K562 (cell line): ENCODE data around the gene ABI2. TPM values are rescaled to one million over a fixed set of nuclear protein-coding genes. Genes with fewer than 3 reads are reported as not detected.

ENCODE experiments used
- ATAC-seq: fragments of 200-7000 bp; cut with Tn5 transposase; 3 replicates; pipeline ENCODE4 v1.9.1; 2020; ENCODE audit warnings: moderate library complexity
- BruUV-seq: library from RNA; stranded (reverse); fragments of 400-500 nt; replicated peaks from 2 replicates; lab custom pipeline; 2021; lab: Mats Ljungman, UMichigan
- CTCF ChIA-PET: fragments of 300-600 bp; formaldehyde crosslinking; extraction: SDS; loops from one replicate; lab custom pipeline; 2021; ENCODE audit warnings: low intra/inter-chr PET ratio; lab: Yijun Ruan, JAX
- POLR2A ChIA-PET: fragments of 300-600, 350-650 bp; sonication (Branson Sonifier 250); formaldehyde crosslinking; extraction: SDS; loops from one replicate; lab custom pipeline; 2021; ENCODE audit warnings: antibody characterized with exemption, inconsistent platforms; lab: Yijun Ruan, JAX
- DNase-seq, 4 experiments: peaks; one replicate each; pipeline versions ENCODE4 v3.0.0 to v3.0.0-alpha.2; 2011 to 2018; ENCODE audit warnings: low spot score in 3 of 4, mixed read lengths in 3 of 4; ENCODE audit errors: extremely low read depth in 1 of 4
- FAIRE-seq: peaks from 2 replicates; lab custom pipeline; 2011; peaks lifted over from hg19 to GRCh38; lab: Jason Lieb, UNC
- H2AFZ ChIP-seq: 2 replicates; pipeline ENCODE4 v1.6.0; 2011; ENCODE audit warnings: low read depth, low read length, control low read depth, inconsistent platforms
- H3K27ac ChIP-seq: fragments of 200-600 bp; 3 replicates; pipeline ENCODE4 v1.8.0; 2011; ENCODE audit warnings: low read depth, mild to moderate bottlenecking, control low read depth, inconsistent platforms, low read length, moderate library complexity, mixed read lengths; ENCODE audit errors: extremely low read depth
- H3K27me3 ChIP-seq, 2 experiments: fragments of 300-600 bp in 1 of 2; 2 replicates in 1 of 2; 3 replicates in 1 of 2; pipeline versions ENCODE4 v1.6.0 to v1.8.0; 2011; ENCODE audit warnings: inconsistent platforms in 2 of 2, low read length in 2 of 2, mild to moderate bottlenecking in 1 of 2, mixed read lengths in 1 of 2, moderate library complexity in 1 of 2; ENCODE audit not compliant: control insufficient read depth in 2 of 2, insufficient read depth in 2 of 2
- H3K36me3 ChIP-seq: fragments of 300-600 bp; 3 replicates; pipeline ENCODE4 v1.8.0; 2011; ENCODE audit warnings: mild to moderate bottlenecking, low read length, inconsistent platforms; ENCODE audit not compliant: control insufficient read depth, insufficient read depth
- H3K4me1 ChIP-seq, 2 experiments: fragments of 200-600 bp in 1 of 2; replicated peaks in 1 of 2; 2 replicates in 1 of 2; 3 replicates in 1 of 2; pipeline versions ENCODE4 v1.5.1 to v1.8.0; 2011; ENCODE audit warnings: inconsistent platforms in 2 of 2, low read length in 2 of 2, mild to moderate bottlenecking in 1 of 2, mixed read lengths in 1 of 2, moderate library complexity in 1 of 2; ENCODE audit not compliant: control insufficient read depth in 2 of 2, insufficient read depth in 2 of 2
- H3K4me2 ChIP-seq: 2 replicates; pipeline ENCODE4 v1.6.1; 2011; ENCODE audit warnings: low read length, control low read depth, inconsistent platforms, mixed read lengths; ENCODE audit not compliant: insufficient read depth
- H3K4me3 ChIP-seq: fragments of 200-600 bp; sonication (generic), shearing (Covaris generic); 2 replicates; pipeline ENCODE4 v1.5.1; 2016; ENCODE audit warnings: control low read depth, inconsistent platforms
- H3K79me2 ChIP-seq: fragments of 200-600 bp; 3 replicates; pipeline ENCODE4 v1.8.0; 2011; ENCODE audit warnings: low read length, inconsistent platforms; ENCODE audit not compliant: control insufficient read depth, insufficient read depth
- H3K9ac ChIP-seq, 2 experiments: 2 replicates each; pipeline versions ENCODE4 v1.6.0 to v1.6.1; 2011; ENCODE audit warnings: low read depth in 2 of 2, low read length in 2 of 2, control low read depth in 1 of 2, inconsistent platforms in 1 of 2, mild to moderate bottlenecking in 1 of 2, mixed read lengths in 1 of 2; ENCODE audit not compliant: insufficient read depth in 1 of 2
- H3K9me1 ChIP-seq: one replicate; pipeline ENCODE4 v1.6.0; 2011; ENCODE audit warnings: inconsistent platforms, mild to moderate bottlenecking, low read length, moderate library complexity; ENCODE audit not compliant: control insufficient read depth, insufficient read depth
- H3K9me3 ChIP-seq: replicated peaks from 2 replicates; pipeline ENCODE4 v1.5.1; 2011; ENCODE audit warnings: low read depth, low read length, inconsistent platforms; ENCODE audit not compliant: control insufficient read depth, insufficient read depth
- H4K20me1 ChIP-seq: replicated peaks from 2 replicates; pipeline ENCODE4 v1.6.1; 2011; ENCODE audit warnings: low read length, inconsistent platforms, mixed read lengths; ENCODE audit not compliant: control insufficient read depth, insufficient read depth
- EP400 ChIP-seq: fragments of 450-650 bp; IDR thresholded peaks from 2 replicates; pipeline ENCODE4 v1.6.1; 2017; ENCODE audit warnings: antibody characterized with exemption, mild to moderate bottlenecking, moderate library complexity
- PRMT5 ChIP-seq: sonication (generic); formaldehyde crosslinking; IDR thresholded peaks from 2 replicates; pipeline ENCODE4 v1.5.0; 2020; ENCODE audit warnings: missing genetic modification reagents
- RBBP5 ChIP-seq: fragments of 200-600 bp; sonication (generic); IDR thresholded peaks from 2 replicates; pipeline ENCODE4 v1.6.1; 2012; ENCODE audit warnings: borderline replicate concordance, mild to moderate bottlenecking, low read length, control low read depth, inconsistent platforms; ENCODE audit not compliant: insufficient read depth, poor library complexity, severe bottlenecking
- RBM25 ChIP-seq: fragments of 200-400 bp; formaldehyde crosslinking; IDR thresholded peaks from 2 replicates; pipeline ENCODE4 v1.6.1; 2018; ENCODE audit warnings: low read length, low read depth, moderate library complexity; ENCODE audit not compliant: severe bottlenecking
- STAT5B ChIP-seq: fragments of 250-450 bp; sonication (Bioruptor Pico); IDR thresholded peaks from 2 replicates; pipeline ENCODE4 v1.8.0; 2021; ENCODE audit warnings: mild to moderate bottlenecking, inconsistent platforms
- THRAP3 ChIP-seq: fragments of 450-650 bp; IDR thresholded peaks from 2 replicates; pipeline ENCODE4 v1.6.1; 2016; ENCODE audit warnings: mild to moderate bottlenecking, inconsistent platforms, borderline replicate concordance
- ZNF121 ChIP-seq: sonication (generic); formaldehyde crosslinking; conservative IDR thresholded peaks from 2 replicates; pipeline ENCODE4 v1.8.0; 2022; ENCODE audit warnings: missing genetic modification reagents
- ZNF75A ChIP-seq: fragments of 450-650 bp; formaldehyde crosslinking; IDR thresholded peaks from 2 replicates; pipeline ENCODE4 v1.4.0; 2020; ENCODE audit warnings: mild to moderate bottlenecking
- WGBS: fragments of 100-300 bp; shearing (Covaris generic); methylation state at CpG from one replicate; pipeline ENCODE4 v1.1.6; 2016; ENCODE audit warnings: low coverage, mixed read lengths; ENCODE audit not compliant: insufficient coverage; ENCODE audit errors: missing lambda C conversion rate; 5-methylcytosine and 5-hydroxymethylcytosine counted together
- in situ Hi-C: fragments of 300-500 bp; cut with MboI; formaldehyde crosslinking; loops from 4 replicates; pipeline ENCODE4 v1.15.0; 2018; ENCODE audit warnings: inconsistent platforms, mixed read lengths
- intact Hi-C: fragments of 100-400 bp; cut with micrococcal nuclease; formaldehyde crosslinking; loops from 2 replicates; pipeline ENCODE4 v1.14.2; 2022
- polyA plus RNA-seq, 8 experiments: library from polyadenylated mRNA; depleted of rRNA in 4 of 8; stranded (reverse) in 5 of 8; unstranded in 3 of 8; fragments of >200 nt; fragmentation: Nextera tagmentation in 2 of 8; fragmentation: Illumina TruSeq in 1 of 8; extraction: Ambion mirVana in 2 of 8; extraction: Trizol in 1 of 8; gene quantifications; 2 replicates each; pipeline versions ENCODE4 v1.2.1 to v1.2.3, GENCODE V29; 2011 to 2014; ENCODE audit warnings: inconsistent platforms in 1 of 8, missing spikeins in 1 of 8
- total RNA-seq, 7 experiments: library from RNA; depleted of rRNA in 6 of 7; stranded (reverse); fragments of >200 nt in 6 of 7; fragmentation: Illumina TruSeq in 2 of 7; extraction: Trizol in 2 of 7; gene quantifications; 2 replicates each; pipeline versions ENCODE4 v1.2.1 to v1.2.3, GENCODE V29; 2011 to 2021; ENCODE audit warnings: low replicate concordance in 1 of 7
- TF ChIP-seq, protein P1 (sequence below): fragments of 250-450 bp; sonication (Bioruptor Pico); IDR thresholded peaks from 2 replicates; pipeline ENCODE4 v1.5.0; 2020; ENCODE audit warnings: mild to moderate bottlenecking
- TF ChIP-seq, protein P2 (sequence below): fragments of 450-650 bp; formaldehyde crosslinking; IDR thresholded peaks from 2 replicates; pipeline ENCODE4 v1.4.0; 2020; ENCODE audit warnings: mild to moderate bottlenecking

Gene ABI2
- total and polyA plus RNA-seq, 9 of the 15 experiments (the other 6 are each of a cell fraction or from before 2014, with no cell fraction given) = 5.3 to 24.3 (median 12.2) TPM

DNA sequence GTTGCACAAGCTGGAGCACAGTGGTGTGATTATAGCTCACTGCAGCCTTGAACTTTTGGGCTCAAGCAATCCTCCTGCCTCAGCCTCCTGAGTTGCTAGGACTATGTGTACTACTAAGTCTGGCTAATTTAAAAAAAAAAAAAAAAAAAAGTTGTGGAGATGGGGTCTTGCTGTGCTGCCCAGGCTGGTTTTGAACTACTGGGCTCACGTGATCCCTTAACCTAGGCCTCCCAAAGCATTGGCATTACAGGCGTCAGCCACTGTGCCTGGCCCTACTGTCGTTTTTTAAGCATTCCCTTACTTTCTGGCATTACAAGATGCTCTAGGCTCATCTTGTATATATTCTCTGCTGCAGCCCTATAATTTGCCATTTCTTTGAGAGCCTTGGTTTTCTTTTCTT is 118.6 kb downstream of the ABI2 start:
- H3K9ac ChIP-seq = no peak overlapping the region
- FAIRE-seq = no peak
- no peaks in the 10 kb centered on the region for H3K79me2 ChIP-seq
- no peak for ATAC-seq
- ChIA-PET POLR2A (interaction anchor here (0.6 kb wide), 1 partner anchor 57 kb away, joined by 3 read pairs; no protein-coding TSS in a partner anchor), CTCF (no interaction called here)
- H3K9me3 ChIP-seq = no peaks in the 10 kb centered on the region
- in situ Hi-C loops = no loop called here
- no peaks in the 10 kb centered on the region for H4K20me1 ChIP-seq
- H3K9me1 ChIP-seq = no peaks in the 10 kb centered on the region
- no TSS peak for BruUV-seq
- no peak overlapping the region for H2AFZ ChIP-seq
- H3K27ac ChIP-seq = no peak overlapping the region
- no peak overlapping the region for H3K4me3 ChIP-seq
- WGBS = 67% methylated on average over 1 of the region's 3 CpGs
- H3K27me3 ChIP-seq = no peaks in the 10 kb centered on the region
- intact Hi-C loops = no loop called here
- TF ChIP-seq ZNF75A = no peak
- TF ChIP-seq RBM25 = peak; percentile 22
- TF ChIP-seq ZNF121 (CRISPR knock-in tag) = peak; percentile 82
- TF ChIP-seq, all 486 proteins: peak for 2
- H3K36me3 ChIP-seq = no peaks in the 10 kb centered on the region
- H3K4me2 ChIP-seq = no peak overlapping the region
- peaks cover 0 to 9% of the 10 kb centered on the region in 2 experiments; a peak in 3 of 5 replicates for H3K4me1 ChIP-seq
- no peak for DNase-seq

- TF ChIP-seq THRAP3 (no peak), STAT5B (CRISPR knock-in tag) (no peak), RBBP5 (no peak), EP400 (no peak), PRMT5 (CRISPR knock-in tag) (no peak)
- TF ChIP-seq, protein P1, sequence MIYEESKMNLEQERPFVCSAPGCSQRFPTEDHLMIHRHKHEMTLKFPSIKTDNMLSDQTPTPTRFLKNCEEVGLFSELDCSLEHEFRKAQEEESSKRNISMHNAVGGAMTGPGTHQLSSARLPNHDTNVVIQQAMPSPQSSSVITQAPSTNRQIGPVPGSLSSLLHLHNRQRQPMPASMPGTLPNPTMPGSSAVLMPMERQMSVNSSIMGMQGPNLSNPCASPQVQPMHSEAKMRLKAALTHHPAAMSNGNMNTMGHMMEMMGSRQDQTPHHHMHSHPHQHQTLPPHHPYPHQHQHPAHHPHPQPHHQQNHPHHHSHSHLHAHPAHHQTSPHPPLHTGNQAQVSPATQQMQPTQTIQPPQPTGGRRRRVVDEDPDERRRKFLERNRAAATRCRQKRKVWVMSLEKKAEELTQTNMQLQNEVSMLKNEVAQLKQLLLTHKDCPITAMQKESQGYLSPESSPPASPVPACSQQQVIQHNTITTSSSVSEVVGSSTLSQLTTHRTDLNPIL (CRISPR knock-in tag) = no peak
- TF ChIP-seq, protein P2, sequence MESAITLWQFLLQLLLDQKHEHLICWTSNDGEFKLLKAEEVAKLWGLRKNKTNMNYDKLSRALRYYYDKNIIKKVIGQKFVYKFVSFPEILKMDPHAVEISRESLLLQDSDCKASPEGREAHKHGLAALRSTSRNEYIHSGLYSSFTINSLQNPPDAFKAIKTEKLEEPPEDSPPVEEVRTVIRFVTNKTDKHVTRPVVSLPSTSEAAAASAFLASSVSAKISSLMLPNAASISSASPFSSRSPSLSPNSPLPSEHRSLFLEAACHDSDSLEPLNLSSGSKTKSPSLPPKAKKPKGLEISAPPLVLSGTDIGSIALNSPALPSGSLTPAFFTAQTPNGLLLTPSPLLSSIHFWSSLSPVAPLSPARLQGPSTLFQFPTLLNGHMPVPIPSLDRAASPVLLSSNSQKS = no peak
- TF ChIP-seq, all 486 proteins: peak for 0
- BruUV-seq = no TSS peak
Measured at GRCh38 chr2:203450561-203450960, 122.4 kb downstream of the ABI2 start.

More at GRCh38 chr2:203450561-203450960, 122.4 kb downstream of the ABI2 start:
- Histone ChIP-seq H3K27ac (no peak overlapping the region), H3K4me2 (no peak overlapping the region), H3K36me3 (no peaks in the 10 kb centered on the region), H4K20me1 (no peaks in the 10 kb centered on the region), H3K4me3 (no peak overlapping the region), H3K9me1 (no peaks in the 10 kb centered on the region), H3K9me3 (no peaks in the 10 kb centered on the region), H3K79me2 (no peaks in the 10 kb centered on the region), H3K4me1 (peaks cover 0 to 5% of the 10 kb centered on the region in 2 experiments; a peak in 2 of 5 replicates), H3K27me3 (no peaks in the 10 kb centered on the region), H2AFZ (no peak overlapping the region), H3K9ac (no peak overlapping the region)
- ChIA-PET CTCF (interaction anchor here (0.7 kb wide), 1 partner anchor 12 kb away, joined by 3 read pairs; no protein-coding TSS in a partner anchor), POLR2A (no interaction called here)
- DNase-seq (no peak), ATAC-seq (no peak), FAIRE-seq (no peak)
- intact Hi-C loops = loop anchor here (5.0 kb wide), 2 partner anchors 863 to 878 kb away; no protein-coding TSS in a partner anchor
- WGBS = 49% methylated on average over 3 of the region's 3 CpGs
- in situ Hi-C loops = loop anchor here (25.0 kb wide), 1 partner anchor 863 kb away; no protein-coding TSS in a partner anchor
